ENCODE results near the gene WDR45. TPM values are rescaled to one million over a fixed set of nuclear protein-coding genes. Genes with fewer than 3 reads are reported as not detected.
A peak's percentile ranks its signal among the peaks of the same experiment; 100 is the strongest.
"Not testable (repeated sequence)": the region's sequence is repeated elsewhere in the genome, so short reads cannot be mapped to it uniquely, and the experiment has no call there.

Gene WDR45
- total RNA-seq: 48.6 to 59.9 TPM (median 53.2 TPM) in 3 replicates

DNA sequence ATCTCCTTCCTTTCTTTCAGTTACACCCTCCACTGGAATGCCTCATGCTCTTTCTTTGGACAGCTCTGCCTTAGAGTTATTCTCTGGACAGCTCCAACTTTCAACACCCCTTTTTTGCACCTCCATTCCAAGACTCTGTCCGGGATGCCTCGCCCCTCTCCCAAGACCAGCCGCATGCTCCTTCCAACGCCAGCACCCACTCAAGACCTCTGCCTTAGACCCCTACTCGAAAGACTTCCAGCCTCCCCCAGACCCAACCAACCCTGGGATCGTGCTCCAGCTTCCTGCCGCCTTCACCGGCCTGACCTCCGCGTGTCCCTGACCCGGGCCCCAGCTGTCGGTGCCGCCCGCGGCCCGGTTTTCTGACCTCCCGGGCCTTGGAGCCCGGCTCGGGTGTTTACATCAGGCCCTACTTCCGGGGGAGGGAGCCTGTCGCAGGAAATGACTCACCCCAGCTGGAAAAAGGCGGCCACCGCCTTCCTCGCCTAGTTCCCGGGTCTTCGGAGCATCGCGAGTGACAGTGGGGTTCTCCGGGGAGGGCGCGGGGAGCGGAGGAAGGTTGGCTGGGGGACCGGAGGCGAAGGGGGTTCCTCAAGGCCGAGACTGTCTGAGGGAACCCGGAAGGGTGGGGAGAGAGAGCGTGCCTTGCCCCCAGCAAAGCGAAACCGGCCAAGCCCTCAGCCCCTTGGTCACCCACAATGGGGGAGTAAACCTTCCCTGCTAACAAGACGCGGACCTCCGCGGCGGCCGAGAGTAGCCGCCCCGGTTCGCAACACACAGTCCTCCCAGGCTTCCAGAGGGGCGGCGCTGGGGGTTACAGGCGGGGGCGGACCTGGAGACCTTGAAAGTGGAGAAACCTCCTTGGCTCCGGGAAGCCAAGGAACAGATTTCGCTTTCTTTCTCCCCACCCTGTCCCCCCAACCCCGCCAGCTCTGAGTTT is at the start of gene WDR45:
Gene WDR45, minus strand, starts transcription at position 399 of the 940 bp plus-strand sequence. CDS start 1,792 bp downstream, outside the sequence.
- H3K9me3 Mint-ChIP-seq: peaks cover 13% of the 10 kb centered on the region
- H3K27me3 Mint-ChIP-seq (ENCODE audit: low read depth): no peaks in the 10 kb centered on the region
- peaks cover 3% of the 10 kb centered on the region for H3K36me3 Mint-ChIP-seq
- DNase-seq (ENCODE audit: low spot score in 2 of 2, unreplicated experiment in 2 of 2): peak in 1 of 2 experiments; percentile 61
- H3K4me3 Mint-ChIP-seq: peak within 1 kb of the TSS; percentile 81
- peak within 1 kb of the TSS; percentile 96 for H3K27ac Mint-ChIP-seq
- peaks cover 10% of the 10 kb centered on the region for H3K4me1 Mint-ChIP-seq
- TF ChIP-seq, protein P1, sequence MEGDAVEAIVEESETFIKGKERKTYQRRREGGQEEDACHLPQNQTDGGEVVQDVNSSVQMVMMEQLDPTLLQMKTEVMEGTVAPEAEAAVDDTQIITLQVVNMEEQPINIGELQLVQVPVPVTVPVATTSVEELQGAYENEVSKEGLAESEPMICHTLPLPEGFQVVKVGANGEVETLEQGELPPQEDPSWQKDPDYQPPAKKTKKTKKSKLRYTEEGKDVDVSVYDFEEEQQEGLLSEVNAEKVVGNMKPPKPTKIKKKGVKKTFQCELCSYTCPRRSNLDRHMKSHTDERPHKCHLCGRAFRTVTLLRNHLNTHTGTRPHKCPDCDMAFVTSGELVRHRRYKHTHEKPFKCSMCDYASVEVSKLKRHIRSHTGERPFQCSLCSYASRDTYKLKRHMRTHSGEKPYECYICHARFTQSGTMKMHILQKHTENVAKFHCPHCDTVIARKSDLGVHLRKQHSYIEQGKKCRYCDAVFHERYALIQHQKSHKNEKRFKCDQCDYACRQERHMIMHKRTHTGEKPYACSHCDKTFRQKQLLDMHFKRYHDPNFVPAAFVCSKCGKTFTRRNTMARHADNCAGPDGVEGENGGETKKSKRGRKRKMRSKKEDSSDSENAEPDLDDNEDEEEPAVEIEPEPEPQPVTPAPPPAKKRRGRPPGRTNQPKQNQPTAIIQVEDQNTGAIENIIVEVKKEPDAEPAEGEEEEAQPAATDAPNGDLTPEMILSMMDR (IDR thresholded peaks at IDR 0.05; ENCODE audit: unreplicated experiment): no peak

DNA sequence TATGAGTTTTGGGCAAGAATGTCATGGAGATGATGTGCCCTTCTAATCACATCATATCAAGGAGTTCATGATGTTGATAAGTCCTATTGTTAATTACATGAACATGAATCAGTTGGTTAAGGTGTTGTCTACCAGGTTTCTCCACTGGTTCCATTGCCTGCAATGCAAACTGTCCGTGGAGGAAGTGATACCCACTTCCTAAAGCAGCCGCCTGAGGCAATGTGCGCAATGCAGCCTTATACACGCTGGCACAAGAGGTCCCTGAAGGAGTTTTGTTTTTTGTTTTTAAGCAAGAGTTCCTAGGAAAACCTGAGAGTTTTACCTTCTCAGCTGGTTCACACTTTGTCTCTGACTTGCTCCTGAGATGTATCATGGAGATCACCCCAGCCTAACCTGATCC is 49.7 kb upstream of the WDR45 start:
- H3K27ac Mint-ChIP-seq: no peak overlapping the region
- H3K9me3 Mint-ChIP-seq: peaks cover 4% of the 10 kb centered on the region
- no peak for DNase-seq (ENCODE audit: low spot score in 2 of 2, unreplicated experiment in 2 of 2)
- H3K4me1 Mint-ChIP-seq: no peaks in the 10 kb centered on the region
- H3K36me3 Mint-ChIP-seq: peaks cover 1% of the 10 kb centered on the region
- no peaks in the 10 kb centered on the region for H3K27me3 Mint-ChIP-seq (ENCODE audit: low read depth)
- H3K4me3 Mint-ChIP-seq: no peak overlapping the region
- TF ChIP-seq, protein P1 (IDR thresholded peaks at IDR 0.05; ENCODE audit: unreplicated experiment): no peak

DNA sequence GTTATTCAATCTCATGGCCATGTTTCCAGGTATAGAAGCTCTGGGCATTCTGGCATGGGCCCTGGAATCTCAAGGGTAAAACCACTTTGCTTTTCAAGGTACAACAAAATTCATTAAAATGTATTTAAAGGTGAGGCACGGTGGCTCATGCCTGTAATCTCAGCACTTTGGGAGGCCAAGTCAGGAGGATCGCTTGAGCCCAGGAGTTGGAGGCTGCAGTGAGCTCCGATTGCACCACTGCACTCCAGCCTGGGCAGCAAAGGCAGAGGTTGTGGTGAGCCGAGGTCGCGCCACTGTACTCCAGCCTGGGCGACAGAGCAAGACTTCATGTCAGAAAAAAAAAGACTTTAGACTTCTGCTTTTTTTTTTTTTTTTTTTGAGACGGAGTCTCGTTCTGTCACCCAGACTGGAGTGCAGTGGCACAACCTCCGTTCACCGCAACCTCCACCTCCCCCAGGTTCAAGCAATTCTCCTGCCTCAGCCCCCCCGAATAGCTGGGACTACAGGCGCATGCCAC is 48.1 kb upstream of the WDR45 start:
- H3K9me3 Mint-ChIP-seq; H3K4me3 Mint-ChIP-seq; H3K27ac Mint-ChIP-seq; H3K4me1 Mint-ChIP-seq; DNase-seq (ENCODE audit: low spot score in 2 of 2, unreplicated experiment in 2 of 2); H3K36me3 Mint-ChIP-seq; H3K27me3 Mint-ChIP-seq (ENCODE audit: low read depth): not testable (repeated sequence)

DNA sequence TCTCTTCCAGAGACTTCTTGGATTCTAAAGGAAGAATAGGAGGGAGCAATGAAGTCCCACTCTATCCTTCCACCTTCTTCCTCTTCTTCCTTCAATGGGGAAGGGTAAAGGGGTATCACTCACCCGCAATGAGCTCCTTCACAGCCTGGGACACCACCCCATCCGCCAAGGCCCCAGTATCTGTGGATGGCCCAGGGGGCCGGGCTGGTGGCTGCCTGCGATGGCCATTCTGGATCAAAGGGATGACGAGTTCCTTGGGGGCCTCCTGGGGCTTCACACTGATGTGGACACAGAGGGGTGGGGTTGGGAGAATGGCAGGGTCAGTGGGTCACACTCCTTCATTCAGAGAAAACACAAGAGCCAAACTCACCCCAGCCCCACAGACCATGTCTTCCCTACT is 42.8 kb upstream of the WDR45 start:
- no peak overlapping the region for H3K27ac Mint-ChIP-seq
- H3K27me3 Mint-ChIP-seq (ENCODE audit: low read depth): no peaks in the 10 kb centered on the region

DNA sequence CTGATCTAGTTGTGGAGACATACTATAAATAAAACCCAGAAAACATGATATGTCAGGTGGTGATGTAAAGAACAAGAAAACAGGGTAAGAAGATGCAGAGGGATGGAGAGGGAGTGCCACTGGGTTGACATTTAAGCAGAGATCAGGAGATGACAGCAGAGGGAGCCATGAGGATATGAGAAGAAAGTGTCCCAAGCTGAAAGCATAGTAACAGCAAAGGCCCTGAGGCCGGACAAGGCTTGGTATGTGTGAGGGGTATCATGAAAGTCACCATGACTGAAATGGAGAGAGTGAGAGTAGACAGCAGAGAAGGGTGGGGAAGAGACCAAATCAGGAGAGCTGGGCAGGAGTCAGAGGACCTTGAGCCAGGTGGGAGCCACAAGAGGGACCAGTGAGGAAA is 40.4 kb upstream of the WDR45 start:
- Mint-ChIP-seq H3K4me1 (peaks cover 6% of the 10 kb centered on the region), H3K27me3 (ENCODE audit: low read depth) (no peaks in the 10 kb centered on the region), H3K27ac (no peak overlapping the region), H3K9me3 (peaks cover 18% of the 10 kb centered on the region), H3K4me3 (no peak overlapping the region), H3K36me3 (peaks cover 21% of the 10 kb centered on the region)
- DNase-seq (ENCODE audit: low spot score in 2 of 2, unreplicated experiment in 2 of 2): no peak
- TF ChIP-seq, protein P1 (IDR thresholded peaks at IDR 0.05; ENCODE audit: unreplicated experiment): no peak

More for the DNA sequence above, 42.8 kb upstream of the WDR45 start:
- Mint-ChIP-seq H3K9me3 (peaks cover 12% of the 10 kb centered on the region), H3K36me3 (peaks cover 15% of the 10 kb centered on the region), H3K4me3 (peak overlapping the region; percentile 90), H3K4me1 (peaks cover 6% of the 10 kb centered on the region)
- DNase-seq (ENCODE audit: low spot score in 2 of 2, unreplicated experiment in 2 of 2): no peak
- TF ChIP-seq, protein P1 (IDR thresholded peaks at IDR 0.05; ENCODE audit: unreplicated experiment): no peak

DNA sequence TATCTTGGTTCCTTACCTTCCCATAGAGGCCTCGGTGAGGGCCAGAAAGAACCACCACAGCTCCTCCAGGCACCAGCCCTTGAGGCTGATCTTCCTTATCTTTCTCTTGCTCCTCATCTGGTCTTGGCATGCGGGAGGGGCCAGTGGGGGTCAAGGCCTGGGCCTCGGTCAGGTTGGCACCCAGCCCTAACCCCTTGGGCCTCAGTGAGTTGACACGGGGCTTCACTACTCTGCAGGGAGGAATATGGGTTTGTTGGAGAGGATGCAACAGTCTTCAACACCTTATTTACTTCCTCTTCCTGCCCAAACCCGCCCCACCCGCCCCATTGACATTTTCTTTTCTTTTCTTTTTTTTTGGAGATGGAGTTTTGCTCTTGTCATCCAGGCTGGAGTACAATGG is 37.9 kb upstream of the WDR45 start:
- Mint-ChIP-seq H3K27me3 (ENCODE audit: low read depth) (no peaks in the 10 kb centered on the region), H3K9me3 (peaks cover 18% of the 10 kb centered on the region), H3K36me3 (peaks cover 26% of the 10 kb centered on the region), H3K4me1 (no peaks in the 10 kb centered on the region), H3K27ac (no peak overlapping the region), H3K4me3 (no peak overlapping the region)
- DNase-seq (ENCODE audit: low spot score in 2 of 2, unreplicated experiment in 2 of 2): no peak
- TF ChIP-seq, protein P1 (IDR thresholded peaks at IDR 0.05; ENCODE audit: unreplicated experiment): no peak
